VCaP (cell line): ENCODE results near the gene ZBTB16.
A peak's percentile ranks its signal among the peaks of the same experiment; 100 is the strongest.

Experiments
- H3K27ac ChIP-seq: fragments of 450-650 bp; 2 replicates; pipeline ENCODE4 v1.5.1; 2017
- CTCF ChIP-seq: fragments of 450-650 bp; conservative IDR thresholded peaks from 2 replicates; pipeline ENCODE4 v1.5.1; 2017; ENCODE audit warnings: mild to moderate bottlenecking, moderate library complexity

ZBTB16 gene

GRCh38 chr11:114140826-114141225, 81.3 kb downstream of the ZBTB16 start:
- H3K27ac ChIP-seq = peak overlapping the region; percentile 84
- TF ChIP-seq CTCF = no peak

DNA sequence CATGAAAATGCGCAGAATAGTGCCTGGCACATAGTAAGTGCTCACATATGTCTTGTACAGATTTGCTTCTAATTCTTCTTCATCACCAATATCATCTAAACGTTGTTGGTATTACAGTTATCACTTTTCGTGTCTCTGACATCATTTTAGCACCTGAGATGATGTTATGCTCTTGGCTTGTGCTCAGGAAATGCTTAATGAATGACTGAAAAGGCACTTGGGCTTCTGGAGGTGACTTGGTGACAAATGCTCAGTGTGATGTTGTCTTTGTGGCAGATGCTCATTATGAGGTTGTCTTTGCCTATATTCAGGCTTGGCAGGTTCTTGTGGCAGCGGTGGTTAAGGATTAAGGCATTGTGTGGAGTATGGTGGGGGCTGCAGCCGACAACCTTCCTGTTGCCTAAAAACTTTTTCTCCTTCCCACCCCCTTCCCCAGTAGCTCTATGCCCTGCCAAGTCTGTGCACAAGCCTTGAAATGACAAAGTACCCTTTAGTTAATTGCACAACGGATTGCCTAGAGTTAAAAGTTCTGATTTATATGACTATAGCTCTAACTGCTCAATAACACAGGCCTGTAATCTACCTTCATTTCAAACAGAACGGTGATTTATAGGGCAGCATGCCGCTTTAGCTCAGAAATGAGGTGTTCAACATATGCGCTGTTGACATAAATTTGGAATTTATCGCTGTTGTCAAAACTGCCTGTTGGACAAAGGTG, 82.5 kb downstream of the ZBTB16 start:
- TF ChIP-seq CTCF = no peak
- H3K27ac ChIP-seq = peak overlapping the region; percentile 84

DNA sequence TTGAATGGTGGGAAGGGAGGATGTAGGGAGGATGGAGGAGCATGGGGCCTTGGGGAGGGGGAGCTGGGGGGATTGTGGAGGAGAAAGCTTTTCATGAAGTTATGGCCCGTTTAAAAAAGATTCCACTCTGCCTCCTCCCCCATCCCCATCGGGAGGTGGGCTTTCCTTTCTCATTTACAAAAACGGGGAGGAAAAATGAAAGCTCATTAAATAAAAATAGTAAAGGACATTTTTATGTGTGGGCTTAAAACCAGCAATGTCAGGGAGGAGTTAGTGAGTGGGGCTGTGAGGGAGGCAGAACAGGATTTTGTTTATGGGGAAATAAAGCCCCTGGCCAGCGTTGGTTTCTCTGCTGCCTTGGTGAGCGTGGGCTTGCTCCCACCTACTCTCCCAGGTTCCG, 83.2 kb downstream of the ZBTB16 start:
- peak overlapping the region; percentile 84 for H3K27ac ChIP-seq
- TF ChIP-seq CTCF = no peak

DNA sequence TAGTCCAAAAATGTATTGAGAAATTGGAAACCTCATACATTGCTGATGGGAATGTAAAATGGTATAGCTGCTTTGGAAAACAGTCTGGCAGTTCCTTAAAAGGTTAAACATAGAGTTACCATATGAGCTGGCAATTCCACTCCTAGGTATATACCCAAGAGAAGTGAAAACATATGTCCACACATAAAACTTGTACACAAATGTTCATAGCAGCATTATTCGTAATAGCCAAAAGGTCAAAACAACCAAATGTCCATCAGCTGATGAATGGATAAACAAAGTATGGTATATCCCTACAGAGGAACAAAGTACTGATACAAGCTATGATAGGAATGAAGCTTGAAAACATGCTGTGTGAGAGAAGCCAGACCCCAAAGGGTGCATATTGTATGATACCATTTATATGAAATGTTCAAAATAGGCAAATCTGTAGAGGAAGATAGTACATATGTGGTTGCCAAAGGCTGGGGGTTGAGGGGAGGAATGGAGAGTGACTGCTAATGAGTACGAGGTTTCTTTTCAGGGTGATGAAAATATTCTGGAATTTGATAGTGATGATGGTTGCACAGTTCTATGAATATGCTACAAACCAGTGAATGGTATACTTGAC, 85.8 kb downstream of the ZBTB16 start:
- peak overlapping the region; percentile 84 for H3K27ac ChIP-seq
- no peak for TF ChIP-seq CTCF

GRCh38 chr11:114147375-114148012, 88.0 kb downstream of the ZBTB16 start:
- H3K27ac ChIP-seq = peak overlapping the region; percentile 84
- no peak for TF ChIP-seq CTCF

- H3K27ac ChIP-seq = peak overlapping the region; percentile 84
Observed at GRCh38 chr11:114148013-114148382, 88.5 kb downstream of the ZBTB16 start.

More at GRCh38 chr11:114148013-114148382, 88.5 kb downstream of the ZBTB16 start:
- no peak for TF ChIP-seq CTCF
